HG03135 (cell line): ENCODE results near the gene FBXO31.

Experiments used
- ATAC-seq: cut with Tn5 transposase; IDR thresholded peaks from one replicate; pipeline ENCODE4 v1.9.1; 2021; ENCODE audit warnings: mild to moderate bottlenecking, moderate library complexity; ENCODE audit not compliant: unreplicated experiment

Gene FBXO31

GRCh38 chr16:87316923-87317749, 66.4 kb downstream of the FBXO31 start, which contains the start of gene C16orf95:
Gene C16orf95 (minus strand): TSS chr16:87317392. CDS start chr16:87317242, 150 bp downstream.
- ATAC-seq: peak; percentile 92

GRCh38 chr16:87316450-87316922, 67.1 kb downstream of the FBXO31 start:
- ATAC-seq: no peak

GRCh38 chr16:87314990-87315420, 68.6 kb downstream of the FBXO31 start:
- ATAC-seq: no peak

GRCh38 chr16:87312008-87312407, 71.6 kb downstream of the FBXO31 start:
- no peak for ATAC-seq

- no peak for ATAC-seq
Measured at GRCh38 chr16:87311387-87311786, 72.2 kb downstream of the FBXO31 start.

GRCh38 chr16:87310610-87311009, 73.0 kb downstream of the FBXO31 start:
- ATAC-seq: no peak

- no peak for ATAC-seq
Measured at GRCh38 chr16:87309620-87310525, 73.7 kb downstream of the FBXO31 start.

GRCh38 chr16:87308826-87309225, 74.8 kb downstream of the FBXO31 start:
- no peak for ATAC-seq

GRCh38 chr16:87306516-87306915, 77.1 kb downstream of the FBXO31 start:
- no peak for ATAC-seq

GRCh38 chr16:87305505-87306391, 77.8 kb downstream of the FBXO31 start:
- ATAC-seq: no peak

- no peak for ATAC-seq
Measured at GRCh38 chr16:87304951-87305350, 78.6 kb downstream of the FBXO31 start.

GRCh38 chr16:87303962-87304521, 79.5 kb downstream of the FBXO31 start:
- no peak for ATAC-seq

GRCh38 chr16:87303431-87303930, 80.1 kb downstream of the FBXO31 start:
- no peak for ATAC-seq

GRCh38 chr16:87298857-87299465, 84.6 kb downstream of the FBXO31 start:
- ATAC-seq: no peak

- ATAC-seq: no peak
Measured at GRCh38 chr16:87297918-87298631, 85.5 kb downstream of the FBXO31 start.

GRCh38 chr16:87297407-87297806, 86.2 kb downstream of the FBXO31 start:
- no peak for ATAC-seq

- ATAC-seq: no peak
Measured at GRCh38 chr16:87295661-87296531, 87.7 kb downstream of the FBXO31 start.

- ATAC-seq: no peak
Measured at GRCh38 chr16:87295259-87295658, 88.3 kb downstream of the FBXO31 start.
